RWPE1 (cell line): ENCODE results near the gene MDN1.

Source experiments
- CTCF ChIA-PET: fragments of 350-600 bp; sonication (Branson Sonifier 250); formaldehyde crosslinking; extraction: SDS; loops from one replicate; lab custom pipeline; 2021; lab: Yijun Ruan, JAX
- POLR2A ChIA-PET: fragments of 400-600 bp; formaldehyde crosslinking; extraction: SDS; loops from one replicate; lab custom pipeline; 2020; ENCODE audit warnings: antibody characterized with exemption; ENCODE audit not compliant: low non-redundant PET; lab: Yijun Ruan, JAX
- DNase-seq: peaks from one replicate; pipeline ENCODE4 v3.0.0; 2012; ENCODE audit warnings: low spot score
- H3K27ac ChIP-seq: fragments of 450-650 bp; 2 replicates; pipeline ENCODE4 v1.5.1; 2017
- TF ChIP-seq, protein P1 (sequence below): fragments of 450-650 bp; conservative IDR thresholded peaks from 2 replicates; pipeline ENCODE4 v1.5.1; 2017; ENCODE audit warnings: low read depth, mild to moderate bottlenecking

Gene MDN1

DNA sequence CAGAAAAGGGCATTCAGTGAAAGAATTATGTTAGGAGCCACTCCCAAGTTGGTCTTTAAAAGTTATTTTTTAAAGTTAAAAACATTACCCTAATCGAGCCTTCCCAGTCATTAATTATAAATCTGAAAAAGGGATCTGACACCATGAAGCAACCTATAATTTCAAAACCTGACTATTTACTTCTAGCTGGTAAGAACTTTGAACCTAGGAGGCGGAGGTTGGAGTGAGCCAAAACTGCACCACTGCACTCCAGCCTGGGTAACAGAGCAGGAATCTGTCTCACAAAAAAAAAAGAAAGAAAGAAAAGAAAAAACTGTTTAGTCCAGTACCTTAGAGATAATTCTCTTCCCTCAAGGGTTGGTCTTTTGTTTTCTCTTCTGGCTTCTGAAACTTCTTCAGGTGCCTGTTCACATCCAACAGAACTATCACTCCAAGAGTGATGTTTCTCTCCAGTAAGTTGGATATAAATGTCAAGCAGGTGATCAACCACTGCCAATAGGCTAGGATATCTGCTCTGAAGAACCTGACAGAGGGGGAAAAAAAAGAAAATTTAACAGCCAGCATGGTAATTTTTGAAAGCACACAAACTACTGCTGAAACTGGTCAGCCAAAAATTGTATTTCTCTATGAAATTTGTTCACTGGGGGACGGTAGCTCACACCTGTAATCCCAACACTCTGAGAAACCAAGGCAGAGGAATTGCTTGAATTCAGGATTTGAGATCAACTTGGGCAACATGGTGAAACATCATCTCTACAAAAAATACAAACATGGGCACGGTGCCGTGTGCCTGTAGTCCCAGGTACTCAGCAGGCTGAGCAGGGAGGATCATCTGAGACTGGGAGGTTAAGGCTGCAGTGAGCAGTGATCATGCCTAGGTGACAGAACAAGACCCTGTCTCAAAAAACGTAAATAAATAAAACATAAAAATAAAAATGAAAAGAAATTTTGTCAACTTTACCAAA is 38.2 kb downstream of the MDN1 start:
- TF ChIP-seq, protein P1, sequence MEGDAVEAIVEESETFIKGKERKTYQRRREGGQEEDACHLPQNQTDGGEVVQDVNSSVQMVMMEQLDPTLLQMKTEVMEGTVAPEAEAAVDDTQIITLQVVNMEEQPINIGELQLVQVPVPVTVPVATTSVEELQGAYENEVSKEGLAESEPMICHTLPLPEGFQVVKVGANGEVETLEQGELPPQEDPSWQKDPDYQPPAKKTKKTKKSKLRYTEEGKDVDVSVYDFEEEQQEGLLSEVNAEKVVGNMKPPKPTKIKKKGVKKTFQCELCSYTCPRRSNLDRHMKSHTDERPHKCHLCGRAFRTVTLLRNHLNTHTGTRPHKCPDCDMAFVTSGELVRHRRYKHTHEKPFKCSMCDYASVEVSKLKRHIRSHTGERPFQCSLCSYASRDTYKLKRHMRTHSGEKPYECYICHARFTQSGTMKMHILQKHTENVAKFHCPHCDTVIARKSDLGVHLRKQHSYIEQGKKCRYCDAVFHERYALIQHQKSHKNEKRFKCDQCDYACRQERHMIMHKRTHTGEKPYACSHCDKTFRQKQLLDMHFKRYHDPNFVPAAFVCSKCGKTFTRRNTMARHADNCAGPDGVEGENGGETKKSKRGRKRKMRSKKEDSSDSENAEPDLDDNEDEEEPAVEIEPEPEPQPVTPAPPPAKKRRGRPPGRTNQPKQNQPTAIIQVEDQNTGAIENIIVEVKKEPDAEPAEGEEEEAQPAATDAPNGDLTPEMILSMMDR: no peak
- ChIA-PET CTCF (no interaction called here), POLR2A (no interaction called here)
- H3K27ac ChIP-seq: no peak overlapping the region
- no peak for DNase-seq

DNA sequence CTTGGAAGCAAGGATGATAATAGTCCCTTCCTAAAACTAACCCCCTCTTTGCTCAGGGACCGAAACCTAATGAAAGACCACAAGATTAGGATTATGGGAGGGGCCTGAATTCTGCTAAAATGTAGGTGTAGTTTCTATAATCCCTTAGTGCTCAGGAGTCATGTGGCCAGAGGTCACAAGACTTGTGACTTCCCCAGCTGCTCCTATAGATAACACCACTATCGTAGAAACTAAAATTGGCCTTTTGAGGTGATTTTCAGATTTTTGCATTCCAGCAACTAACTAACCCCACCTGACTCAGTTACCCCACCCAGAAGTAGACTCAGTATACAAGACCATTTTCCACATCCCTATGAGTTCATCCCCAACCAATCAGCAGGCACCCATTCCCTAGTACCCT is 42.1 kb downstream of the MDN1 start:
- H3K27ac ChIP-seq: no peak overlapping the region
- TF ChIP-seq, protein P1: no peak
- DNase-seq: no peak
- POLR2A ChIA-PET: interaction anchor here (0.7 kb wide), 1 partner anchor 15 kb away, joined by 3 read pairs; no protein-coding TSS in a partner anchor
- CTCF ChIA-PET: interaction anchor here (0.5 kb wide), 1 partner anchor 31 kb away, joined by 5 read pairs; no protein-coding TSS in a partner anchor

DNA sequence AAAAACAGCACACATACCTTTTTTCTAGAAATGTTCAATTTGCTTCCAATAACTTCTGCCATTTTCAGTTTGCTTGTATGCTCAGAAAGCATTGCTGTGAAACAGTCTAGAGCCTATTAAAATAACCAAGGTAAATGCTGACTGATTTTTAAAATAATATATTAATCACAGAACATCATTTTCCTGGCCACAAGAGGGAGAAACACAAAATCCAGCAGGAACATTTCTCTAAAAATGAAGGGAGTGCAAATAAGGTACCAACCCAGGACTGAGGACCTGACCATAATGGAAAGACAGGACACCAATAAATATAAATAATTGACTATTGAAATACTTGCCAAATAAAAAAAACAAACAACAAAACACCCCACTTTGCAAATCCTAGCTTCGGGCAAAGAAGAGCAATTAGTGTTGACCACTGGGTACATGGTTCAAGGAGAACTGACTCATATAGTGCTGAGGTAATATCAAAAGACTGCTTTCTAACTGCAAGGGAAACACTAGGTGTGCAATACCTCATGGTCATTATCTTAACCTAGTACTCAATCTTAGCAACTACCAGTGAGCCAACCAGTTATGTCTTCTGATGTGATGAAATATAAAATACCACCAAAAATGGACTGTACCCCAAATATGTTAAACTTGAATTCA is 42.9 kb downstream of the MDN1 start:
- TF ChIP-seq, protein P1: no peak
- CTCF ChIA-PET: interaction anchor here (1.2 kb wide), 1 partner anchor 16 kb away, joined by 3 read pairs; no protein-coding TSS in a partner anchor
- DNase-seq: no peak
- no peak overlapping the region for H3K27ac ChIP-seq
- POLR2A ChIA-PET: no interaction called here

DNA sequence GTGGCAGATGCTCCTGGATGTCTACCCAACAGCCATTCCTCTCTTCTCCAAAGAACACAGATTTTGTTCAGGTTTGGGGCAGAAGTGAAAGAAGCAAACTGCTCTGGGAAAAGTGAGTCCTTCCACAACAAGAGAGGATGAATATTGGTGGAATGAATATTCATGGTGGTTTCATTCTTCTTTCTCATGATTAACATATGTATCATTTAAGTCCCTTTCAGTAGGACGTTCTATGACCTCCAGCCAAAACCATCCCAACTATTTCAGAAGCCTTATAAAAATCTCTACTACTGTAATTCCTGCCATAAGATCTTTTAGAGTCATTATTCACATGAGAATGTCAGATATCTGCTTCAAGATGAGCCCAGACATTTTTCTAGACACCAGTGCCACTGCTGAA is 44.4 kb downstream of the MDN1 start:
- no peak for DNase-seq
- ChIA-PET POLR2A (no interaction called here), CTCF (interaction anchor here (1.2 kb wide), 1 partner anchor 18 kb away, joined by 3 read pairs; no protein-coding TSS in a partner anchor)
- no peak overlapping the region for H3K27ac ChIP-seq
- TF ChIP-seq, protein P1: no peak

DNA sequence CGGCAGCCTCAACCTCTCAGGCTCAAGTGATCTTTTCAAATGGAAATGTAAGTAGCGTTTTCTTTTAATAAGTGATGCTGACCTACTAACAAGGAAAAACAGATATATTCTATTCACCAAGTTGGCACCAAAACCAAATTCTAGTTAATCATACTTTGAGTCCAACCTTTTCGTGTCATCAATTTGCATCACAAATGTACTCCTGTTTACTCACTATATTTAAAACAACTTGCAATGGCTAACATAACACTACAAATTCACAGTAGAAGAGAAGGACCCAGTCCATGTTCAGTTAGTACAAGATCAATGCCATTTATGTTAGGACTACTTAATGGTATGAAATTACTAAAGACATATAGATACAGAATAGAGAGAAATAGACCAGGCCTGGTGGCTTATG is 50.0 kb downstream of the MDN1 start:
- DNase-seq: no peak
- H3K27ac ChIP-seq: no peak overlapping the region
- POLR2A ChIA-PET: no interaction called here
- TF ChIP-seq, protein P1: no peak
- CTCF ChIA-PET: no interaction called here

DNA sequence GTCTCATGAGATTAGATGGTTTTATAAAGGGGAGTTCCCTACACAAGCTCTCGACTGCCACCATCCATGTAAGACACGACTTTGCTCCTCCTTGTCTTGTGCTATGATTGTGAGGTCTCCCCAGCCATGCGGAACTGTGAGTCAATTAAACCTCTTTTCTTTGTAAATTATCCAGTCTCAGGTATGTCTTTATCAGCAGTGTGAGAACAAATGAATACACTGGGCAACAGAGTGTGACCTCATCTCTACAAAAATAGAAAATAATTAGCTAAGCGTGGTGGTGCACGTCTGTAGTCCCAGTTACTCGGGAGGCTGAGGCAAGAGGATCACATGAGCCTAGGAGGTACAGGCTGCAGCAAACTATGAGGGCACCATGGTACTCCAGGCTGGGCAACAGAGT is 51.3 kb downstream of the MDN1 start:
- TF ChIP-seq, protein P1: no peak
- no peak for DNase-seq
- CTCF ChIA-PET: interaction anchor here (0.6 to 0.8 kb wide), 2 partner anchors 11 to 27 kb away, joined by 5 to 7 read pairs; no protein-coding TSS in a partner anchor
- POLR2A ChIA-PET: no interaction called here
- H3K27ac ChIP-seq: no peak overlapping the region
